Measurements from ENCODE around the gene C3.

Gene C3

DNA sequence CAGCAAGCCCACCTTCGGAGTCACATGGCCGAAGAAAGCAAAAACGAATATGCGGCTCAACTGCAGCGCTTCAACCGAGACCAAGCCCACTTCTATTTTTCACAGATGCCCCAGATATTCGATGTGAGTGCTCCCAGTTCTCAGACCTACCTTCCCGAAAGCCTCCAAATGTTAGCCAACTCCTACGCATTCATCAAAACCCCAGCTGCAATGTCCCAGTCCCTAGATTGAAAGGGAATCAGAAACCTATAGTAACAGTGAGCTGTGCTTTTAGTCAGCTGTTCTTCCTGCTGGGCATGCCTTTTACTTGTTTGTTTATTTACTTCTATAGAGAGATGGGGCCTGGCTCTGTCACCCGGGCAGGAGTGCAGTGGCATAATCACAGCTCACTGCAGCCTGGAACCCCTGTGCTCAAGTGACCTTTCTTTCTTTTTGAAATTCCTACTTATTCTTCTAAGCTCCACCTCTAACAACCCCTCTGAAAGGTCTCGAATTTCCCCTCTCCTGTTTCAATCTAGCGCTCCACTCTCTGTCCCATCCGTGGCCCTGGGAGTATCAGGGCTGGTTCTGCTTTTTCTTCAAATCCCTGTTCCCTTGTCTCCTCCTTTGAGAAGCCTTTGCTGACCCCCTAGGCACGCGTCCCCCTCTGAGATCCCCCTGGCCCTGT lies 23.4 kb upstream of the C3 start:
- Histone ChIP-seq H3K9ac (ENCODE audit: low read depth, low read length) (peak overlapping the region; percentile 28; the same call in 1 of the 2 replicates), H3K27me3 (ENCODE audit: insufficient read depth, low read length) (no peaks in the 10 kb centered on the region), H3K36me3 (ENCODE audit: insufficient read depth, low read length) (peaks cover 62% of the 10 kb centered on the region), H3K27ac (ENCODE audit: low read depth, low read length) (peak overlapping the region; percentile 85), H3K4me1 (ENCODE audit: insufficient read depth, low read length) (peaks cover 30% of the 10 kb centered on the region), H3K4me3 (ENCODE audit: low read length) (no peak overlapping the region; the same call in 1 of the 2 replicates), H3K9me3 (ENCODE audit: insufficient read depth, low read depth, low read length) (no peaks in the 10 kb centered on the region)
- 58% methylated on average over 15 of the region's 15 CpGs for WGBS

- Histone ChIP-seq H3K27me3 (ENCODE audit: insufficient read depth, low read length) (no peaks in the 10 kb centered on the region), H3K9ac (ENCODE audit: low read depth, low read length) (peak overlapping the region; percentile 15; the same call in 1 of the 2 replicates), H3K27ac (ENCODE audit: low read depth, low read length) (peak overlapping the region; percentile 85), H3K36me3 (ENCODE audit: insufficient read depth, low read length) (peaks cover 54% of the 10 kb centered on the region), H3K9me3 (ENCODE audit: insufficient read depth, low read depth, low read length) (no peaks in the 10 kb centered on the region), H3K4me3 (ENCODE audit: low read length) (no peak overlapping the region), H3K4me1 (ENCODE audit: insufficient read depth, low read length) (peaks cover 38% of the 10 kb centered on the region)
- 52% methylated on average over 7 of the region's 7 CpGs for WGBS
These were observed 22.6 kb upstream of the C3 start for GRCh38 chr19:6743066-6743465.

- peak overlapping the region; percentile 78 for H3K4me3 ChIP-seq (ENCODE audit: low read length)
- peak overlapping the region; percentile 68 for H3K9ac ChIP-seq (ENCODE audit: low read depth, low read length)
These were observed 20.3 kb upstream of the C3 start for GRCh38 chr19:6740589-6741343.

GRCh38 chr19:6739883-6740588 lies 19.6 kb upstream of the C3 start:
- under 1% methylated on average over 26 of the region's 34 CpGs for WGBS
- H3K27ac ChIP-seq (ENCODE audit: low read depth, low read length): peak overlapping the region; percentile 67; the same call in 1 of the 2 replicates
- peak overlapping the region; percentile 68 for H3K9ac ChIP-seq (ENCODE audit: low read depth, low read length)
- H3K4me3 ChIP-seq (ENCODE audit: low read length): peak overlapping the region; percentile 78
- H3K4me1 ChIP-seq (ENCODE audit: insufficient read depth, low read length): peaks cover 47% of the 10 kb centered on the region
- no peaks in the 10 kb centered on the region for H3K9me3 ChIP-seq (ENCODE audit: insufficient read depth, low read depth, low read length)
- no peaks in the 10 kb centered on the region for H3K27me3 ChIP-seq (ENCODE audit: insufficient read depth, low read length)
- H3K36me3 ChIP-seq (ENCODE audit: insufficient read depth, low read length): peaks cover 26% of the 10 kb centered on the region

More at GRCh38 chr19:6740589-6741343, 20.3 kb upstream of the C3 start:
- WGBS: 1% methylated on average over 46 of the region's 46 CpGs
- H3K4me1 ChIP-seq (ENCODE audit: insufficient read depth, low read length): peaks cover 45% of the 10 kb centered on the region
- H3K9me3 ChIP-seq (ENCODE audit: insufficient read depth, low read depth, low read length): no peaks in the 10 kb centered on the region
- no peaks in the 10 kb centered on the region for H3K27me3 ChIP-seq (ENCODE audit: insufficient read depth, low read length)
- peaks cover 33% of the 10 kb centered on the region for H3K36me3 ChIP-seq (ENCODE audit: insufficient read depth, low read length)
- peak overlapping the region; percentile 67; the same call in 1 of the 2 replicates for H3K27ac ChIP-seq (ENCODE audit: low read depth, low read length)

DNA sequence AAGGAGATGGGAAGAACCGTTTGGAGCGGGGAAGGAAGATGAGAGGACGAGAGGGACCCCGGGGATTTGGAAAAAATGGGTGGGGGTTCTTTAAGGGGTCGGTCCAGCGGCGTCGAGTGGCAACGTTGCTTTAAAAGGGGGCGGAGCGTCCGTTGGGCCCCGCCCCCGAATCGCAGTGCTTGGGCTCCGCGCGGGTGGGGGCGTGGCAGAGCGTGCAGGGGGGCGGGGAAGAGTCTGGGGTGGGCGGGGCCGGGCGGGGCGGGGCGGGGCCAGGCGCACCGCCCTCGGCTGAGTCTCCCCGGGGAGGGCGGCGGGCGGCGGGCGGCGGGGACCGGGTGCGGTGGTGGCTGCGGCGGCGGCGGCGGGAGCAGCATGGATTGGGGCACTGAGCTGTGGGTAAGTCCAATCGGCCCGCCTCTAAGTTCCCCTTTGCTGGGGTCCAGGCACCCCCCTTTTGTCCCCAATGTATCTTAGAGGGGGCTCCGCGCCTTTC lies 19.0 kb upstream of the C3 start, which contains the start of gene TRIP10:
TRIP10 (plus strand) TSS at position 291 of the 493 bp plus-strand sequence; CDS start at position 373, 82 bp downstream.
- Histone ChIP-seq H3K27ac (ENCODE audit: low read depth, low read length) (peak within 1 kb of the TSS; percentile 74), H3K36me3 (ENCODE audit: insufficient read depth, low read length) (peaks cover 20% of the 10 kb centered on the region), H3K27me3 (ENCODE audit: insufficient read depth, low read length) (no peaks in the 10 kb centered on the region), H3K9me3 (ENCODE audit: insufficient read depth, low read depth, low read length) (no peaks in the 10 kb centered on the region), H3K4me3 (ENCODE audit: low read length) (peak within 1 kb of the TSS; percentile 78), H3K4me1 (ENCODE audit: insufficient read depth, low read length) (peaks cover 46% of the 10 kb centered on the region), H3K9ac (ENCODE audit: low read depth, low read length) (peak within 1 kb of the TSS; percentile 68)
- 1% methylated on average over 39 of the region's 47 CpGs for WGBS

DNA sequence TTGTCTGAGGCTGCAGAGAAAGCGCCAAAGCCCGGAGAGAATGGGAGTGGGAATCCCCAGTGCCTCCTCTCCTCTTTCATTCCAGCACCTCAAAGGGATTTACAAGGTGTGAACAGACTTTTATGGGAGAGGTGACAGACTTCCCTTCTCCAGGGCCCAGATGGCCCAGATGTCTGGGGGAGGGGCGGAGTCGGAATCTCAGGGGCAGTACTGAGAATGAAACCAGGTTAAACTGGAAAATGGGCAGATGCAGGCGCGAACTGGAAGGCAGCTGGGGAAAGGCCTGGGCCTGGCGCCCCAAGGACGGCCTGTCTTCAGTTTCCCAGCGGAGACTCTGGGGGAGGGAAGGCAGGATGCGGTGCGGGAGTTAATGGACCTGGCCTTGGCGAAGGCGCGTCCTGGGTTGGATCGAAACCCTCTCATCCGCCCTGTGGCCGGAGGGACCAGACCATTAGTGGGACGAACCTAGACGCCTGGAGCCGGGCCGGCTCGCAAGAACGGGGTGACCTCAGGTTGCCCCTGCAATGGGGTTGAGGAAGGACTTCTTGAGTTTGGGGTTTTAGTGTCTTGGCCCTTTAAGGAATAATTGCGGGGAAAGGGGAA lies 18.4 kb upstream of the C3 start:
- peaks cover 15% of the 10 kb centered on the region; the same call in 1 of the 2 replicates for H3K36me3 ChIP-seq (ENCODE audit: insufficient read depth, low read length)
- H3K4me1 ChIP-seq (ENCODE audit: insufficient read depth, low read length): peaks cover 40% of the 10 kb centered on the region
- H3K4me3 ChIP-seq (ENCODE audit: low read length): peak overlapping the region; percentile 54
- peak overlapping the region; percentile 57 for H3K9ac ChIP-seq (ENCODE audit: low read depth, low read length)
- WGBS: 12% methylated on average over 24 of the region's 24 CpGs
- H3K27ac ChIP-seq (ENCODE audit: low read depth, low read length): peak overlapping the region; percentile 74
- no peaks in the 10 kb centered on the region for H3K27me3 ChIP-seq (ENCODE audit: insufficient read depth, low read length)
- no peaks in the 10 kb centered on the region for H3K9me3 ChIP-seq (ENCODE audit: insufficient read depth, low read depth, low read length)

DNA sequence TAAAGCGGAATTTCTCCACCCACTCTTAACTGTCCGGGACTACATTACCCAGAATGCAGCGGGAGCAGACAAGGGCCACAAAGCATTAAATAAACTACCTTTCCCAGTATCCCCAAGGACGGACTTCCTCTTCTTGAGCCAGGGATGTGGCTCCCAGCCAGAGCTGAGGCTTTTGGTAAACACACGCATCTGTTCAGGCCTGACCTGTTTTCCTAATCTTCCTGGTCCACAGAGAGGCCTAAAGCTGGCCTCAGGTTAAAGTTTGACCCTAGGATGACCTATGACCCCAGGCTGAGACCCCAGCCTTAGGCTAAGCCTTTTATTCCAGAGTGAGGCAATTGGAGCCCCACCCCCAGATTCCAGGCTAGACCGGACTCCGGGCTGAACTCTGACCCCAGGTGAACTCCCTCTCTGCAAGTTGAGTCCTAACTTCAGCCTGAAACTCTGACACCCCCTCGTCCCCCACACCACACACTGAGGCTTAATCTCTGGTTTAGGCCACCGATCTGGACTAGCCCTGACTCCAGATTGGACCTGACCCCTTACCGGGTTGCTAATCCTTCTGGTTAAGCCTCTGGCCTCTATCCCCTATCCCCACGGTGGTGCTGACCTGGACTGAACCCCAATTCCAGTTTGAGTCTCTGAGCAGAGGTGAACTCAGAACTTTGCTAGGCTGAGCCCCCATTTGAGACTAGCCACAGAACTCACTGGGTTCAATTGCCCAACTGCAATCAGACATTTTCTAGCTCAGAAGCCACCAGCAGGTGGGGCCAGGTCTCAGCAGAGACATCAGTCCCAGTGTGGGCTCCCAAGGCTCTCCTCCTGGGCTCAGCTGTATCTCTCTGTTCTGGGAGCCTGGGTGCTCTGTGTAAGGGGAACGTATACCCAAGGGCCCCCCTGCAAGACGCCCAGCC lies 17.7 kb upstream of the C3 start:
- Histone ChIP-seq H3K36me3 (ENCODE audit: insufficient read depth, low read length) (peaks cover 9% of the 10 kb centered on the region; the same call in 1 of the 2 replicates), H3K27me3 (ENCODE audit: insufficient read depth, low read length) (no peaks in the 10 kb centered on the region), H3K27ac (ENCODE audit: low read depth, low read length) (peak overlapping the region; percentile 74), H3K9me3 (ENCODE audit: insufficient read depth, low read depth, low read length) (no peaks in the 10 kb centered on the region), H3K4me3 (ENCODE audit: low read length) (peak overlapping the region; percentile 54), H3K9ac (ENCODE audit: low read depth, low read length) (no peak overlapping the region), H3K4me1 (ENCODE audit: insufficient read depth, low read length) (peaks cover 34% of the 10 kb centered on the region)
- 21% methylated on average over 13 of the region's 13 CpGs for WGBS

- no peaks in the 10 kb centered on the region for H3K9me3 ChIP-seq (ENCODE audit: insufficient read depth, low read depth, low read length)
- peaks cover 3% of the 10 kb centered on the region; the same call in 1 of the 2 replicates for H3K36me3 ChIP-seq (ENCODE audit: insufficient read depth, low read length)
- peak within 1 kb of the TSS; percentile 99 for H3K27ac ChIP-seq (ENCODE audit: low read depth, low read length)
- under 1% methylated on average over 55 of the region's 55 CpGs for WGBS
- peak within 1 kb of the TSS; percentile 93 for H3K9ac ChIP-seq (ENCODE audit: low read depth, low read length)
- H3K4me3 ChIP-seq (ENCODE audit: low read length): peak within 1 kb of the TSS; percentile 74
- no peaks in the 10 kb centered on the region for H3K27me3 ChIP-seq (ENCODE audit: insufficient read depth, low read length)
- H3K4me1 ChIP-seq (ENCODE audit: insufficient read depth, low read length): peaks cover 28% of the 10 kb centered on the region
These were observed 16.9 kb upstream of the C3 start, which contains the start of gene GPR108 for GRCh38 chr19:6737284-6737872. GPR108 (minus strand) TSS chr19:6737580; CDS start chr19:6737576, 4 bp downstream.

- under 1% methylated on average over 16 of the region's 16 CpGs for WGBS
- peak overlapping the region; percentile 74 for H3K4me3 ChIP-seq (ENCODE audit: low read length)
- H3K27me3 ChIP-seq (ENCODE audit: insufficient read depth, low read length): no peaks in the 10 kb centered on the region
- peak overlapping the region; percentile 99 for H3K27ac ChIP-seq (ENCODE audit: low read depth, low read length)
- no peaks in the 10 kb centered on the region for H3K9me3 ChIP-seq (ENCODE audit: insufficient read depth, low read depth, low read length)
- peaks cover 26% of the 10 kb centered on the region for H3K4me1 ChIP-seq (ENCODE audit: insufficient read depth, low read length)
- no peaks in the 10 kb centered on the region for H3K36me3 ChIP-seq (ENCODE audit: insufficient read depth, low read length)
- H3K9ac ChIP-seq (ENCODE audit: low read depth, low read length): peak overlapping the region; percentile 93
These were observed 16.4 kb upstream of the C3 start for GRCh38 chr19:6736917-6737283.

Data from HUES64 (cell line).